GM12878 (cell line): ENCODE measurements around the gene TMEM176B. TPM values are rescaled to one million over a fixed set of nuclear protein-coding genes. Genes with fewer than 3 reads are reported as not detected.

Experiments
- ATAC-seq: fragments of 200-7000 bp; cut with Tn5 transposase; 3 replicates; pipeline ENCODE4 v1.9.1; 2020; ENCODE audit warnings: mild to moderate bottlenecking, moderate library complexity
- BruUV-seq: library from RNA; stranded (reverse); fragments of 400-500 nt; replicated peaks from 2 replicates; lab custom pipeline; 2021; lab: Mats Ljungman, UMichigan
- CTCF ChIA-PET: fragments of 300-600 bp; sonication (Branson Sonifier 250); formaldehyde crosslinking; extraction: SDS; loops from one replicate; lab custom pipeline; 2021; ENCODE audit warnings: inconsistent platforms; lab: Yijun Ruan, JAX
- POLR2A ChIA-PET: fragments of 350-600 bp; formaldehyde crosslinking; extraction: SDS; loops from one replicate; lab custom pipeline; 2021; ENCODE audit warnings: inconsistent platforms; lab: Charles Lee
- RAD21 ChIA-PET: fragments of 300-600 bp; sonication (Branson Sonifier 250); formaldehyde crosslinking; loops from one replicate; lab custom pipeline; 2023; ENCODE audit warnings: antibody characterized with exemption; ENCODE audit not compliant: unreplicated experiment; lab: Charles Lee
- SMC1A ChIA-PET: fragments of 300-600 bp; sonication (Branson Sonifier 250); formaldehyde crosslinking; loops from one replicate; lab custom pipeline; 2023; ENCODE audit not compliant: unreplicated experiment, uncharacterized antibody; lab: Charles Lee
- DNase-seq: peaks from one replicate; pipeline ENCODE4 v3.0.0-alpha.2; 2011; ENCODE audit warnings: low read depth, low spot score
- FAIRE-seq: peaks from 3 replicates; lab custom pipeline; 2011; peaks lifted over from hg19 to GRCh38; lab: Jason Lieb, UNC
- H2AFZ ChIP-seq: 2 replicates; pipeline ENCODE4 v1.6.0; 2011; ENCODE audit warnings: low read depth, low read length, control low read depth; ENCODE audit not compliant: control insufficient read depth
- H3K27ac ChIP-seq: 2 replicates; pipeline ENCODE4 v1.5.1; 2011; ENCODE audit warnings: control low read depth; ENCODE audit not compliant: control insufficient read depth, insufficient read depth
- H3K27me3 ChIP-seq, 2 experiments: replicated peaks in 1 of 2; 2 replicates each; pipeline versions ENCODE4 v1.6.0 to v1.6.1; 2011; ENCODE audit warnings: low read length in 1 of 2; ENCODE audit not compliant: control insufficient read depth in 2 of 2, insufficient read depth in 2 of 2
- H3K36me3 ChIP-seq, 2 experiments: 2 replicates each; pipeline ENCODE4 v1.5.1; 2011; ENCODE audit warnings: low read length in 1 of 2; ENCODE audit not compliant: control insufficient read depth in 2 of 2, insufficient read depth in 2 of 2
- H3K4me1 ChIP-seq: 2 replicates; pipeline ENCODE4 v1.6.1; 2011; ENCODE audit warnings: mild to moderate bottlenecking, low read length, moderate library complexity, mixed read lengths; ENCODE audit not compliant: control insufficient read depth, insufficient read depth
- H3K4me2 ChIP-seq: 2 replicates; pipeline ENCODE4 v1.6.0; 2011; ENCODE audit warnings: control low read depth; ENCODE audit not compliant: control insufficient read depth, insufficient read depth
- H3K4me3 ChIP-seq: fragments of 200-600 bp; sonication (generic); 2 replicates; pipeline ENCODE4 v1.5.1; 2016
- H3K79me2 ChIP-seq: 2 replicates; pipeline ENCODE4 v1.6.0; 2011; ENCODE audit warnings: low read length; ENCODE audit not compliant: control insufficient read depth, insufficient read depth
- H3K9ac ChIP-seq: 2 replicates; pipeline ENCODE4 v1.8.0; 2011; ENCODE audit warnings: low read length, control low read depth, mixed read lengths; ENCODE audit not compliant: control insufficient read depth, insufficient read depth
- H3K9me3 ChIP-seq: replicated peaks from 3 replicates; pipeline ENCODE4 v1.5.1; 2011; ENCODE audit warnings: mild to moderate bottlenecking, low read length; ENCODE audit not compliant: control insufficient read depth, insufficient read depth
- H4K20me1 ChIP-seq: 2 replicates; pipeline ENCODE4 v1.6.0; 2011; ENCODE audit not compliant: control insufficient read depth, insufficient read depth
- HDGF ChIP-seq: fragments of 450-650 bp; IDR thresholded peaks from 2 replicates; pipeline ENCODE4 v1.6.1; 2016; ENCODE audit warnings: antibody characterized with exemption
- KLF5 ChIP-seq: fragments of 450-650 bp; IDR thresholded peaks from 2 replicates; pipeline ENCODE4 v1.6.1; 2014; ENCODE audit warnings: mild to moderate bottlenecking; ENCODE audit not compliant: partially characterized antibody
- MEF2A ChIP-seq: IDR thresholded peaks from 2 replicates; pipeline ENCODE4 v1.6.1; 2011; ENCODE audit warnings: low read depth, mild to moderate bottlenecking, low read length, moderate library complexity; ENCODE audit not compliant: insufficient read depth
- NR2C1 ChIP-seq: fragments of 450-650 bp; IDR thresholded peaks from 2 replicates; pipeline ENCODE4 v1.6.1; 2017; ENCODE audit warnings: antibody characterized with exemption, mild to moderate bottlenecking, moderate library complexity
- STAT3 ChIP-seq: IDR thresholded peaks from 2 replicates; pipeline ENCODE4 v1.6.1; 2011; ENCODE audit warnings: low read depth, low read length, improper control_type of control experiment
- SUPT20H ChIP-seq: IDR thresholded peaks from 2 replicates; pipeline ENCODE4 v1.6.1; 2011; ENCODE audit warnings: low read depth, mild to moderate bottlenecking, low read length, moderate library complexity, borderline replicate concordance; ENCODE audit not compliant: control insufficient read depth
- ZNF274 ChIP-seq: IDR thresholded peaks from one replicate; pipeline ENCODE4 v1.8.0; 2011; ENCODE audit not compliant: insufficient read length, insufficient read depth
- WGBS: methylation state at CpG from one replicate; pipeline ENCODE4 v1.1.6; 2016; ENCODE audit warnings: low lambda C conversion rate; ENCODE audit not compliant: insufficient replicate concordance, insufficient coverage; ENCODE audit errors: missing lambda C conversion rate; 5-methylcytosine and 5-hydroxymethylcytosine counted together
- in situ Hi-C: fragments of 300-500 bp; cut with MboI; formaldehyde crosslinking; loops from 9 replicates; pipeline ENCODE4 v1.14.3; 2018; ENCODE audit warnings: mixed read lengths
- intact Hi-C: fragments of 100-400 bp; cut with micrococcal nuclease; formaldehyde crosslinking; loops from one replicate; pipeline ENCODE4 v1.14.2; 2022; ENCODE audit not compliant: unreplicated experiment
- polyA plus RNA-seq, 11 experiments: library from polyadenylated mRNA; depleted of rRNA in 4 of 11; unstranded in 6 of 11; stranded (reverse) in 5 of 11; fragments of >200 nt; fragmentation: Nextera tagmentation in 4 of 11; fragmentation: Illumina TruSeq in 1 of 11; extraction: Ambion mirVana in 4 of 11; extraction: Trizol in 1 of 11; gene quantifications; 1 replicate in 1 of 11; 2 replicates in 10 of 11; pipeline versions ENCODE4 v1.2.1 to v1.2.3, GENCODE V29; 2011 to 2016; ENCODE audit warnings: inconsistent platforms in 2 of 11, missing spikeins in 2 of 11, low read depth in 1 of 11
- total RNA-seq, 4 experiments: library from RNA; depleted of rRNA in 3 of 4; stranded (reverse); fragments of >200 nt in 3 of 4; fragmentation: Illumina TruSeq in 1 of 4; extraction: Trizol in 1 of 4; gene quantifications; 2 replicates each; pipeline versions ENCODE4 v1.2.1 to v1.2.3, GENCODE V29; 2013 to 2021
- TF ChIP-seq, protein P1 (sequence below): fragments of 450-650 bp; IDR thresholded peaks from 2 replicates; pipeline ENCODE4 v1.6.1; 2017; ENCODE audit warnings: low read depth, mild to moderate bottlenecking, moderate library complexity

TMEM176B gene
- total and polyA plus RNA-seq, 10 of the 15 experiments (the other 5 are each of a cell fraction or from before 2014, with no cell fraction given): 0.05 to 0.40 (median 0.20) TPM; not detected in 4

DNA sequence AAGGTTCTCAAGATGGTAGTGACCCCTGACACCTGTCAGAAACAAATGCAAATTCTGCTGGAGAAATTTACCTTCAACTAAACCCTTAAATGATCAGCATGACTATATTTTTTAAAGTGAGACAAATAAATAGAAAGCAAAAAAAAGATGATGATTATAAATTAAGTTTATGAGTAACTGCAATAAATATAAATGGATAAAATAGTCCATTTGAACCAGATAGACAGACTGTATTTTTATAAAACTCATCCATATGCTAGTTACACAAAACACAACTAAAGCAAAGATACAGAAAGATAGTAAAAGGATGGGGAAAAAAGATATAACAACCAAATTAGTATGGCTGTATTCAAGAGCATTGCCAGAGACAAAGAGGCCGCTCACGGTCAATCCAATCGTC lies 6.3 kb upstream of the TMEM176B start:
- no peak overlapping the region for H2AFZ ChIP-seq
- in situ Hi-C loops: no loop called here
- peaks cover 2 to 3% of the 10 kb centered on the region in 2 experiments; a peak in 3 of 4 replicates for H3K27me3 ChIP-seq
- ChIA-PET CTCF (interaction anchor here (0.7 to 1.8 kb wide), 3 partner anchors 19 to 217 kb away, joined by 3 to 9 read pairs (median 4); no protein-coding TSS in a partner anchor), RAD21 (no interaction called here), SMC1A (no interaction called here), POLR2A (no interaction called here)
- no peaks in the 10 kb centered on the region for H3K79me2 ChIP-seq
- H3K9ac ChIP-seq: no peak overlapping the region
- H3K4me3 ChIP-seq: no peak overlapping the region
- no peak overlapping the region for H3K4me2 ChIP-seq
- ATAC-seq: no peak
- DNase-seq: no peak
- no peak overlapping the region for H3K27ac ChIP-seq
- no TSS peak for BruUV-seq
- FAIRE-seq: no peak
- TF ChIP-seq ZNF274: no peak
- TF ChIP-seq NR2C1: no peak
- TF ChIP-seq SUPT20H: no peak
- TF ChIP-seq STAT3: no peak
- TF ChIP-seq, protein P1, sequence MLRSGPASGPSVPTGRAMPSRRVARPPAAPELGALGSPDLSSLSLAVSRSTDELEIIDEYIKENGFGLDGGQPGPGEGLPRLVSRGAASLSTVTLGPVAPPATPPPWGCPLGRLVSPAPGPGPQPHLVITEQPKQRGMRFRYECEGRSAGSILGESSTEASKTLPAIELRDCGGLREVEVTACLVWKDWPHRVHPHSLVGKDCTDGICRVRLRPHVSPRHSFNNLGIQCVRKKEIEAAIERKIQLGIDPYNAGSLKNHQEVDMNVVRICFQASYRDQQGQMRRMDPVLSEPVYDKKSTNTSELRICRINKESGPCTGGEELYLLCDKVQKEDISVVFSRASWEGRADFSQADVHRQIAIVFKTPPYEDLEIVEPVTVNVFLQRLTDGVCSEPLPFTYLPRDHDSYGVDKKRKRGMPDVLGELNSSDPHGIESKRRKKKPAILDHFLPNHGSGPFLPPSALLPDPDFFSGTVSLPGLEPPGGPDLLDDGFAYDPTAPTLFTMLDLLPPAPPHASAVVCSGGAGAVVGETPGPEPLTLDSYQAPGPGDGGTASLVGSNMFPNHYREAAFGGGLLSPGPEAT: no peak
- TF ChIP-seq KLF5: no peak
- TF ChIP-seq MEF2A: no peak
- TF ChIP-seq HDGF: no peak
- H4K20me1 ChIP-seq: no peaks in the 10 kb centered on the region
- WGBS: 60% methylated on average over 3 of the region's 3 CpGs
- no peaks in the 10 kb centered on the region; the same call in 2 of the 3 replicates for H3K9me3 ChIP-seq
- intact Hi-C loops: no loop called here
- no peaks in the 10 kb centered on the region for H3K4me1 ChIP-seq
- H3K36me3 ChIP-seq: no peaks in the 10 kb centered on the region
